Measurements from ENCODE around the gene RXYLT1. TPM values are rescaled to one million over a fixed set of nuclear protein-coding genes. Genes with fewer than 3 reads are reported as not detected.
"Not testable (repeated sequence)": the region's sequence is repeated elsewhere in the genome, so short reads cannot be mapped to it uniquely, and the experiment has no call there.

The RXYLT1 gene
- total RNA-seq, 1 donor from 2014 or later: 34.3 TPM

GRCh38 chr12:63842750-63843149, 63.0 kb downstream of the RXYLT1 start:
- DNase-seq (ENCODE audit: low read depth): not testable (repeated sequence)

GRCh38 chr12:63843254-63843720, 63.6 kb downstream of the RXYLT1 start:
- DNase-seq (ENCODE audit: low read depth): no peak

GRCh38 chr12:63843721-63844390, 64.1 kb downstream of the RXYLT1 start:
- peak; percentile 95 for DNase-seq (ENCODE audit: low read depth)

- DNase-seq (ENCODE audit: low read depth): peak; percentile 82
These were observed 65.0 kb downstream of the RXYLT1 start, which contains the start of gene SRGAP1 for GRCh38 chr12:63844391-63845341. TSS of gene SRGAP1 (plus strand) at chr12:63844700. CDS start at chr12:63844817, 117 bp downstream.

GRCh38 chr12:63845726-63846125, 66.0 kb downstream of the RXYLT1 start:
- DNase-seq (ENCODE audit: low read depth): peak; percentile 36

- DNase-seq (ENCODE audit: low read depth): no peak
These were observed 66.7 kb downstream of the RXYLT1 start for GRCh38 chr12:63846238-63846967.

- no peak for DNase-seq (ENCODE audit: low read depth)
These were observed 68.7 kb downstream of the RXYLT1 start for GRCh38 chr12:63848450-63848849.

GRCh38 chr12:63849106-63849620, 69.5 kb downstream of the RXYLT1 start:
- no peak for DNase-seq (ENCODE audit: low read depth)

- DNase-seq (ENCODE audit: low read depth): no peak
These were observed 69.9 kb downstream of the RXYLT1 start for GRCh38 chr12:63849641-63850040.

GRCh38 chr12:63853978-63854377, 74.3 kb downstream of the RXYLT1 start:
- no peak for DNase-seq (ENCODE audit: low read depth)

GRCh38 chr12:63855299-63855698, 75.6 kb downstream of the RXYLT1 start:
- DNase-seq (ENCODE audit: low read depth): no peak

- peak; percentile 46 for DNase-seq (ENCODE audit: low read depth)
These were observed 78.3 kb downstream of the RXYLT1 start for GRCh38 chr12:63857771-63858670.

Other genes with a start within 250 kb of the RXYLT1 start
- gene DPY19L2, start 111.4 kb upstream of the RXYLT1 start, total RNA-seq: 2.8 and 3.3 TPM in 2 replicates
- gene SRGAP1, start 64.8 kb downstream of the RXYLT1 start, total RNA-seq: 2.1 and 2.3 TPM in 2 replicates